ENCODE results near the gene CEP57L1. TPM values are rescaled to one million over a fixed set of nuclear protein-coding genes. Genes with fewer than 3 reads are reported as not detected.

CEP57L1 gene
- total RNA-seq, 2 donors from 2014 or later: 14.4 to 16.3 TPM

DNA sequence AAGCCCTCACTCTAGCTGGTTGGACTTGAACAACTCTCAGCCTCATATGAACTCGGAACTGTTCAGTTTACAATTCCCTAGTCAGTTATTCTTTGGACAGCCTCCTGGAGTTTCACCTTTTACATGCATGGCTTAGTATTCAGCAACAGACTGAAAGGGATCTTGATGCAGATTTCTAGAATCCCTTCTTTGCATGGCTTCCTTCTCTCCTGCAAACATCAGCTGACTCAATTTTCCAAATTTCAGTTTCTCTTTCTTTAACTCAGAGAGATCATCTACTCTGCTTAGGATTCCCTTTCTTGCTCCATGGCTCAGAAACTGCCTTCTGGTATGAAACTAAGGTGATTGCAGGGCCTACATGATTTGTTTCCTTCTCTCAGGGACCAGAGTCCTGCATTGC lies 99.6 kb downstream of the CEP57L1 start:
- intact Hi-C loops (cut with DNase I): no loop called here
- no peak for DNase-seq (ENCODE audit: low spot score)

DNA sequence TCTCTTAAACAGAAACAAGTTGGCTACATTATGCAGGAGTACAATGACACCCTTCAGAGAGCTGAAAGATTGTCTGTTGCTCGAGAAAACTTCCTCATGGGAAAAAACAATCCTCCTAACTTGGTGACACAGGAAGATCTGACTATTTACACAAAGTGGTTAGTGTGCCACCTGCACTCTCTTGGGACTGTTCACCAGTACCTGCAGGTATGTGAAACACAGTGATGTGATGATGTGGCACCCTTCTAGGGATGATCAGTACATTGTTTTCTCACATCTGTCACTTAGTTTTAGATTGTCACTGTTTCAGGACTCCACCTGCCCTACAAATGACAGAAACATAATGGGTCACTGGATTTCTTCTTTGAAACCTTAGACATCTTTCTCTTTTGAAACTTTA lies 101.8 kb downstream of the CEP57L1 start:
- DNase-seq (ENCODE audit: low spot score): no peak
- intact Hi-C loops (cut with DNase I): no loop called here

DNA sequence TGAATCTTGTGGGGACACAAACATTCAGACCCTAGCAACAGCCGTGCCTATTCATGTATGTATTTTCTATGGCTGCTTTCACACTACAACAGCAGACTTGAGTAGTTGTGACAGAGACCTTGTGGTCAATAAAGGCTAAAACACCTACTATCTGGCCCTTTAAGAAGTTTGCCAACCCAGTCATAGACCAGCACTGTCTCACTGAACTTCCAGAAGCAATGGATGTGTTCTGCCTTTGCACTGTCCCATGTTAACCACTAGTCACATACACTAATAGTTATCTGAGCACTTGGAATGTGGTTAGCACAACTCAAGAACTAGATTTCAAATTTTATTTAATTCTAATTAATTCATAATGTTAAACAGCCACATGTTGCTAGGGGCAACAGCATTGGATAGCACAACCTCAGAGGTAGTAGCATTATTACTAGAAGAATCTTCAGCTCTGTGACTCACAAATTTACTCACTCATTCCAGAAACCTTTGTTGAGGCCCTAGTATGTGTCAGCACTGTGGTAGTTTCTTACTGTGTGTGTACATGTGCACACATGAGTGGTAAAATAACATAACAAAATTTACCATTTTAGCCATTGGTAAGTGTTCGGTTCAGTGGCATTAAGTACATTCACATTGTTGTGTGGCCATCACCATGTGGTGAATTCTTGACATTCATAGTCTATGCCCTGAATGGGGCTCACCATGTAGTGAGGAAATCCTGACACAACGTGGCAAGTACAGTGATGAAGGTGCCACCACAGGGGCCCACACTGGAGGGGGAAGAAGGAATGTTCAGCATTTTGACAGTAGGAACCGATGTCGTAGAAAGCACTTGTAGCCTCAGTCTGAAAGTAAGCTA lies 107.3 kb downstream of the CEP57L1 start:
- no peak for DNase-seq (ENCODE audit: low spot score)
- intact Hi-C loops (cut with DNase I): no loop called here

DNA sequence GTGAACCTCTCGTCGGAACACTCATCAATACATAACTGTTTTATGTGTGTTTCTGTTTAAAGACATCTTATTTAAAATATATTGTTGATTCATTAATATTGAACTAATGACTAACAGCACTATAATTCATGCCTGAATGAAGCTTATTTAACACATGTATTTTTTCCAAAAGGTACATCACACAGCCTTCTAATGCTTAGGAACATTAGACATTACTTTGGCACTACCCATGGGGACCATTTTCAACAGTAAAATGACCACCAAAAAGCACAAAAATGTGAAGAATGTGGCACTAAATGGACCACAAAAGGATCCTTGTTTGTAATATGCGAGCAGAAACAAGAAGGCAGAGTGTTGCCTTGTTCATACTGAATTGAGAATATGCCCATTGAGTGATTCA lies 109.2 kb downstream of the CEP57L1 start:
- intact Hi-C loops (cut with DNase I): no loop called here
- DNase-seq (ENCODE audit: low spot score): no peak

DNA sequence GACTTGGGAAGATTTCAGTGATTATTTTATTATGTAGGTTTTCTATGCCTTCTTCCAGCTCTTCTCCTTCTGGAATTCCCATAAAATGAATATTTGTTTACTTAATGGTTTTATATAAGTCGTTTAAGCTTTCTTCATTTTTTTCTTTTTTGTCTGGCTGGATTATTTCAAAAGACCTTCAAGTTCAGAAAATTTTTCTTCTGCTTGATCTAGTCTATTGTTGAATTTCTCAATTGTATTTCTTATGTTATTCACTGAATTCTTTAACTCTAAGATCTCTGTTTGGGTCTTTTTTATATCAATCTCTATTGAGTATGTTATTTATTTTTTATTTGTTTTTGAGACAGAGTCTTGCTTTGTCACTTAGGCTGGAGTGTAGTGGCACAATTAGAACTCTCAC lies 117.4 kb downstream of the CEP57L1 start:
- no peak for DNase-seq (ENCODE audit: low spot score)
- intact Hi-C loops (cut with DNase I): loop anchor here in 1 of 2 donors (5.0 kb wide), 1 partner anchor 970 kb away; no protein-coding TSS in a partner anchor

Other genes starting within 250 kb of the CEP57L1 start
- 10 to 100 TPM in 1 of 2 donors, 1 to 10 TPM in 1; 7.4 to 12.5 TPM for gene ARMC2, start 247.1 kb upstream of the CEP57L1 start, total RNA-seq
- 10 to 100 TPM; 25.3 to 33.8 TPM for gene SESN1, start 661 bp upstream of the CEP57L1 start, total RNA-seq